CD4-positive, alpha-beta T cell treated with Interleukin-4 for 1 hour (primary cell): ENCODE results near the gene CCM2L.
"Not testable (repeated sequence)": the region's sequence is repeated elsewhere in the genome, so short reads cannot be mapped to it uniquely, and the experiment has no call there.

Experiments used
- DNase-seq, 2 donors: peaks; one replicate each; pipeline ENCODE4 v3.0.0-alpha.2; 2020 to 2022

CCM2L gene

GRCh38 chr20:32031007-32031958 is 21.0 kb downstream of the CCM2L start:
- DNase-seq = peak; percentile 51 to 52

- no peak for DNase-seq
Observed at GRCh38 chr20:32033316-32033715, 23.1 kb downstream of the CCM2L start.

- not testable (repeated sequence) for DNase-seq
Observed at GRCh38 chr20:32033721-32034120, 23.5 kb downstream of the CCM2L start.

- peak in 1 of 2 donors; percentile 72 for DNase-seq
Observed at GRCh38 chr20:32034581-32035425, 24.6 kb downstream of the CCM2L start.

- no peak for DNase-seq
Observed at GRCh38 chr20:32035426-32035779, 25.2 kb downstream of the CCM2L start.

- no peak for DNase-seq
Observed at GRCh38 chr20:32036252-32036651, 26.0 kb downstream of the CCM2L start.

- DNase-seq = no peak
Observed at GRCh38 chr20:32036716-32037485, 26.7 kb downstream of the CCM2L start.

GRCh38 chr20:32037929-32038328 is 27.7 kb downstream of the CCM2L start:
- no peak for DNase-seq

- peak in 1 of 2 donors; percentile 81 for DNase-seq
Observed at GRCh38 chr20:32040142-32040953, 30.1 kb downstream of the CCM2L start.

GRCh38 chr20:32045999-32046398 is 35.8 kb downstream of the CCM2L start:
- DNase-seq = no peak

- DNase-seq = no peak
Observed at GRCh38 chr20:32050324-32050841, 40.1 kb downstream of the CCM2L start.

GRCh38 chr20:32050851-32051556 is 40.8 kb downstream of the CCM2L start:
- DNase-seq = peak in 1 of 2 donors; percentile 66

- DNase-seq = no peak
Observed at GRCh38 chr20:32051720-32052089, 41.5 kb downstream of the CCM2L start.

GRCh38 chr20:32052090-32052777 is 42.0 kb downstream of the CCM2L start, which contains the start of gene HCK:
TSS of gene HCK (plus strand) at chr20:32052242.
- DNase-seq = peak in 1 of 2 donors; percentile 68

GRCh38 chr20:32052778-32053362 is 42.6 kb downstream of the CCM2L start:
- peak; percentile 33 to 84 for DNase-seq

GRCh38 chr20:32053648-32054047 is 43.4 kb downstream of the CCM2L start:
- DNase-seq = no peak

GRCh38 chr20:32056708-32057483 is 46.7 kb downstream of the CCM2L start:
- peak in 1 of 2 donors; percentile 43 for DNase-seq

GRCh38 chr20:32057656-32058184 is 47.5 kb downstream of the CCM2L start:
- DNase-seq = no peak

GRCh38 chr20:32059189-32059588 is 49.0 kb downstream of the CCM2L start:
- no peak for DNase-seq
